BE2C (cell line): ENCODE data around the gene DRC7.

Source experiments
- DNase-seq: peaks from one replicate; pipeline ENCODE4 v3.0.0-alpha.2; 2020
- H3K27me3 ChIP-seq: fragments of 250-450 bp; sonication (Bioruptor Pico); 2 replicates; pipeline ENCODE4 v1.5.1; 2020; ENCODE audit warnings: mild to moderate bottlenecking
- H3K36me3 ChIP-seq: fragments of 250-450 bp; sonication (Bioruptor Pico); 2 replicates; pipeline ENCODE4 v1.5.1; 2020; ENCODE audit warnings: mild to moderate bottlenecking
- H3K4me1 ChIP-seq: fragments of 250-450 bp; sonication (Bioruptor Pico); 2 replicates; pipeline ENCODE4 v1.5.1; 2020
- H3K4me3 ChIP-seq: 2 replicates; pipeline ENCODE4 v1.5.1; 2011; ENCODE audit warnings: low read depth, low read length
- H3K9me3 ChIP-seq: fragments of 250-450 bp; sonication (Bioruptor Pico); 2 replicates; pipeline ENCODE4 v1.5.1; 2020
- CTCF ChIP-seq: IDR thresholded peaks from 2 replicates; pipeline ENCODE4 v1.5.1; 2012; ENCODE audit warnings: mild to moderate bottlenecking, low read depth, low read length

DRC7 gene

GRCh38 chr16:57769541-57770145 is 75.0 kb downstream of the DRC7 start:
- no peak for TF ChIP-seq CTCF
- H3K36me3 ChIP-seq = no peaks in the 10 kb centered on the region
- no peak overlapping the region for H3K4me3 ChIP-seq
- peaks cover 9% of the 10 kb centered on the region for H3K4me1 ChIP-seq
- DNase-seq = no peak
- H3K27me3 ChIP-seq = no peaks in the 10 kb centered on the region
- H3K9me3 ChIP-seq = no peaks in the 10 kb centered on the region

- DNase-seq = no peak
- H3K9me3 ChIP-seq = no peaks in the 10 kb centered on the region
- no peak for TF ChIP-seq CTCF
- no peaks in the 10 kb centered on the region for H3K36me3 ChIP-seq
- H3K4me3 ChIP-seq = no peak overlapping the region
- H3K27me3 ChIP-seq = no peaks in the 10 kb centered on the region
- H3K4me1 ChIP-seq = peaks cover 6% of the 10 kb centered on the region
Measured at GRCh38 chr16:57770361-57770760, 75.8 kb downstream of the DRC7 start.

GRCh38 chr16:57771141-57771785 is 76.7 kb downstream of the DRC7 start:
- H3K9me3 ChIP-seq = no peaks in the 10 kb centered on the region
- no peak overlapping the region for H3K4me3 ChIP-seq
- H3K4me1 ChIP-seq = no peaks in the 10 kb centered on the region
- H3K36me3 ChIP-seq = no peaks in the 10 kb centered on the region; the same call in 1 of the 2 replicates
- TF ChIP-seq CTCF = no peak
- H3K27me3 ChIP-seq = no peaks in the 10 kb centered on the region
- DNase-seq = no peak

- Histone ChIP-seq H3K27me3 (no peaks in the 10 kb centered on the region), H3K4me3 (no peak overlapping the region), H3K4me1 (no peaks in the 10 kb centered on the region), H3K9me3 (no peaks in the 10 kb centered on the region), H3K36me3 (no peaks in the 10 kb centered on the region; the same call in 1 of the 2 replicates)
- no peak for DNase-seq
- no peak for TF ChIP-seq CTCF
Measured at GRCh38 chr16:57773019-57773418, 78.4 kb downstream of the DRC7 start.

- no peak for DNase-seq
- Histone ChIP-seq H3K4me3 (no peak overlapping the region), H3K27me3 (no peaks in the 10 kb centered on the region), H3K9me3 (no peaks in the 10 kb centered on the region), H3K4me1 (no peaks in the 10 kb centered on the region), H3K36me3 (no peaks in the 10 kb centered on the region; the same call in 1 of the 2 replicates)
- TF ChIP-seq CTCF = no peak
Measured at GRCh38 chr16:57773655-57774295, 79.2 kb downstream of the DRC7 start.
